ENCODE data around the gene TTC22. TPM values are rescaled to one million over a fixed set of nuclear protein-coding genes. Genes with fewer than 3 reads are reported as not detected.
A peak's percentile ranks its signal among the peaks of the same experiment; 100 is the strongest.

Gene TTC22
- total RNA-seq, 1 experiment from 2014 or later: 1.8 TPM

DNA sequence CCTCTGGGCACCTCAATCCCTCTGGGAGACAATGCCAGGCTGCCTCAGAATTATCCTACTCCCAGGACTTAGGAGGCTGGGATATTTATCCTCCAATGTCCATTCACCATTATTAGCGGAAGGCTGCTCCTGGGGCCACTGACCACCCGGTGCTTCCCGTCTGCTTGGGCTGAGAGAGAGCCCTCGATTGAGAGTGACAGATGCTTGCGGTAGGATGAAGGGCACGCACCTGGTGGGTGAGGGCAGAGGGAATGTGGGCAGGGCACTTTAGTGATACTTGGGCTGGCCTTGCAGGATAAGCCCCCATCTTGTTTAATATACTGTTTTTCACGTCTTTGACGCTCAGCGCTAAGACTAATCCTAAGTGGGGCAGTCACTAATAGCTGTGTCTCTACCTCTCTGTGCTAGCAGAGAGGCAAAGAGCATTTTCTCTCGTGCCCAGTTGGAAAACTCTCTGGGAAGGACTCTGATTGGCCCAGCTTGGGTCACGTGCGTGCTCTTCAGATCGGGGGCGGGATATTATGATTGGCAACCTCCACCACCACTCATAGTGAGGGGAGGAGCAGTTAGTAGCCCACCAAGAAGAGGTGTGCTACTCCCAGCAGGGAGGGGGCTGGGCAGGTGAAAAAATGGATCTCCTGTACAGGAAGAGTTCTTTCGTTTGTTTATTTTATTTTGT, 26.2 kb downstream of the TTC22 start:
- ATAC-seq (peak; percentile 99), DNase-seq (ENCODE audit: low read depth, low spot score) (peak; percentile 62)
- Histone ChIP-seq H3K4me3 (replicated peaks in 1 of 2; ENCODE audit: low read depth in 1 of 2, low read length in 2 of 2) (no peak overlapping the region), H3K9me2 (ENCODE audit: insufficient read depth) (no peaks in the 10 kb centered on the region), H4K20me1 (ENCODE audit: insufficient read depth) (no peaks in the 10 kb centered on the region), H3K9me3 (ENCODE audit: control insufficient read depth in 1 of 2, insufficient read depth in 1 of 2, low read depth in 1 of 2, low read length in 2 of 2) (no peaks in the 10 kb centered on the region), H3K27ac (ENCODE audit: low read depth, low read length) (no peak overlapping the region), H3K36me3 (ENCODE audit: control insufficient read depth in 1 of 2, insufficient read depth in 2 of 2, low read length in 2 of 2) (no peaks in the 10 kb centered on the region), H3K79me2 (ENCODE audit: insufficient read depth, low read length) (no peaks in the 10 kb centered on the region), H3K9ac (ENCODE audit: low read length) (no peak overlapping the region), H3K4me2 (ENCODE audit: low read length) (peak overlapping the region; percentile 3; the same call in 1 of the 2 replicates), H2AFZ (ENCODE audit: low read depth, low read length, poor library complexity, severe bottlenecking) (peak overlapping the region; percentile 23), H3K4me1 (ENCODE audit: control insufficient read depth in 1 of 2, insufficient read depth in 2 of 2, low read length in 2 of 2) (peaks cover 0 to 8% of the 10 kb centered on the region in 2 experiments; a peak in 2 of 4 replicates), H3K27me3 (ENCODE audit: insufficient read depth, low read length) (no peaks in the 10 kb centered on the region)
- intact Hi-C loops (cut with micrococcal nuclease): no loop called here
- no TSS peak for BruUV-seq (replicated peaks)
- ChIA-PET POLR2A (no interaction called here), CTCF (interaction anchor here (1.6 kb wide), 1 partner anchor 14 kb away, joined by 3 read pairs; no protein-coding TSS in a partner anchor), RAD21 (ENCODE audit: low non-redundant PET in 1 of 2, low total read pairs in 2 of 2, uncharacterized antibody in 2 of 2, unreplicated experiment in 2 of 2) (no interaction called here)
- TF ChIP-seq SP1 (IDR thresholded peaks at IDR 0.05; ENCODE audit: low read depth): peak; percentile 43
- no peak for TF ChIP-seq RAD21 (IDR thresholded peaks at IDR 0.05; ENCODE audit: low read depth)

DNA sequence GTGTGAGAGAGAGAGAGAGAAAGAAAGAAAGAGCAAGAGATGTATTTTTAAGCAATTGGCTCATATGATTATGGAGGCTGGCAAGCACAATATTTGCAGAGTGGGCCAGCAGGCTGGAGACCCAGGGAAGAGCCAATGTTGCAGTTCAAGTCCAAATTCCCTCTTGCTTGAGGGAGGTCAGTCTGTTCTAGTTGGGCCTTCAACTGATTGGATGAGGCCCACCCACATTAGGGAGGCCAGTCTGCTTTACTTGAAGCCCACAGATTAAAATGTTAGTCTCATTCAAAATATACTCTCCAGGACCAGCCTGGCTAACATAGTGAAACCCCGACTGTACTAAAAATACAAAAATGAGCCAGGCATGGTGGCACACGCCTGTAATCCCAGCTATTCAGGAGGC, 28.2 kb downstream of the TTC22 start:
- CTCF ChIA-PET: no interaction called here
- Histone ChIP-seq H3K27ac (ENCODE audit: low read depth, low read length) (no peak overlapping the region), H3K9ac (ENCODE audit: low read length) (no peak overlapping the region), H3K9me3 (ENCODE audit: control insufficient read depth in 1 of 2, insufficient read depth in 1 of 2, low read depth in 1 of 2, low read length in 2 of 2) (no peaks in the 10 kb centered on the region), H3K9me2 (ENCODE audit: insufficient read depth) (no peaks in the 10 kb centered on the region), H2AFZ (ENCODE audit: low read depth, low read length, poor library complexity, severe bottlenecking) (no peak overlapping the region), H3K79me2 (ENCODE audit: insufficient read depth, low read length) (no peaks in the 10 kb centered on the region), H3K4me2 (ENCODE audit: low read length) (no peak overlapping the region), H3K4me1 (ENCODE audit: control insufficient read depth in 1 of 2, insufficient read depth in 2 of 2, low read length in 2 of 2) (peaks cover 0 to 8% of the 10 kb centered on the region in 2 experiments; a peak in 2 of 4 replicates), H3K4me3 (replicated peaks in 1 of 2; ENCODE audit: low read depth in 1 of 2, low read length in 2 of 2) (no peak overlapping the region), H4K20me1 (ENCODE audit: insufficient read depth) (no peaks in the 10 kb centered on the region), H3K36me3 (ENCODE audit: control insufficient read depth in 1 of 2, insufficient read depth in 2 of 2, low read length in 2 of 2) (no peaks in the 10 kb centered on the region), H3K27me3 (ENCODE audit: insufficient read depth, low read length) (no peaks in the 10 kb centered on the region)
- ATAC-seq (no peak), DNase-seq (ENCODE audit: low read depth, low spot score) (no peak)
- BruUV-seq (replicated peaks): no TSS peak
- RAD21 ChIA-PET (ENCODE audit: low non-redundant PET in 1 of 2, low total read pairs in 2 of 2, uncharacterized antibody in 2 of 2, unreplicated experiment in 2 of 2): no interaction called here
- intact Hi-C loops (cut with micrococcal nuclease): no loop called here
- POLR2A ChIA-PET: no interaction called here
- TF ChIP-seq YY1 (IDR thresholded peaks at IDR 0.05; ENCODE audit: extremely low read depth, insufficient replicate concordance, low read depth, low read length) (no peak), EZH2 (IDR thresholded peaks at IDR 0.05) (no peak), POLR2A (IDR thresholded peaks at IDR 0.05; ENCODE audit: borderline replicate concordance, extremely low read depth, insufficient read depth, insufficient read length) (no peak), EZH2phosphoT487 (IDR thresholded peaks at IDR 0.05; ENCODE audit: borderline replicate concordance) (no peak), CEBPB (IDR thresholded peaks at IDR 0.05; ENCODE audit: low read depth) (no peak), SIN3A (IDR thresholded peaks at IDR 0.05; ENCODE audit: low read depth) (no peak), TCF7L2 (IDR thresholded peaks at IDR 0.05; ENCODE audit: borderline replicate concordance, extremely low read depth, insufficient read depth, insufficient read length) (no peak), FOSL1 (IDR thresholded peaks at IDR 0.05; ENCODE audit: low read depth) (no peak), ELF1 (IDR thresholded peaks at IDR 0.05; ENCODE audit: borderline replicate concordance, low read depth) (no peak), ZNF274 (IDR thresholded peaks at IDR 0.05; ENCODE audit: low read depth, low read length) (no peak), POLR2AphosphoS5 (IDR thresholded peaks at IDR 0.05; ENCODE audit: low read depth, low read length) (no peak), ZFX (IDR thresholded peaks at IDR 0.05) (no peak)
- TF ChIP-seq, protein P1, sequence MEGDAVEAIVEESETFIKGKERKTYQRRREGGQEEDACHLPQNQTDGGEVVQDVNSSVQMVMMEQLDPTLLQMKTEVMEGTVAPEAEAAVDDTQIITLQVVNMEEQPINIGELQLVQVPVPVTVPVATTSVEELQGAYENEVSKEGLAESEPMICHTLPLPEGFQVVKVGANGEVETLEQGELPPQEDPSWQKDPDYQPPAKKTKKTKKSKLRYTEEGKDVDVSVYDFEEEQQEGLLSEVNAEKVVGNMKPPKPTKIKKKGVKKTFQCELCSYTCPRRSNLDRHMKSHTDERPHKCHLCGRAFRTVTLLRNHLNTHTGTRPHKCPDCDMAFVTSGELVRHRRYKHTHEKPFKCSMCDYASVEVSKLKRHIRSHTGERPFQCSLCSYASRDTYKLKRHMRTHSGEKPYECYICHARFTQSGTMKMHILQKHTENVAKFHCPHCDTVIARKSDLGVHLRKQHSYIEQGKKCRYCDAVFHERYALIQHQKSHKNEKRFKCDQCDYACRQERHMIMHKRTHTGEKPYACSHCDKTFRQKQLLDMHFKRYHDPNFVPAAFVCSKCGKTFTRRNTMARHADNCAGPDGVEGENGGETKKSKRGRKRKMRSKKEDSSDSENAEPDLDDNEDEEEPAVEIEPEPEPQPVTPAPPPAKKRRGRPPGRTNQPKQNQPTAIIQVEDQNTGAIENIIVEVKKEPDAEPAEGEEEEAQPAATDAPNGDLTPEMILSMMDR (IDR thresholded peaks at IDR 0.05 in 2 of 3, conservative IDR thresholded peaks at IDR 0.05 in 1 of 3; ENCODE audit: borderline replicate concordance in 1 of 3, insufficient read depth in 1 of 3, low read depth in 2 of 3, low read length in 2 of 3): no peak
- TF ChIP-seq, protein P2, sequence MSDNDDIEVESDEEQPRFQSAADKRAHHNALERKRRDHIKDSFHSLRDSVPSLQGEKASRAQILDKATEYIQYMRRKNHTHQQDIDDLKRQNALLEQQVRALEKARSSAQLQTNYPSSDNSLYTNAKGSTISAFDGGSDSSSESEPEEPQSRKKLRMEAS (IDR thresholded peaks at IDR 0.05): no peak
- TF ChIP-seq, protein P3, sequence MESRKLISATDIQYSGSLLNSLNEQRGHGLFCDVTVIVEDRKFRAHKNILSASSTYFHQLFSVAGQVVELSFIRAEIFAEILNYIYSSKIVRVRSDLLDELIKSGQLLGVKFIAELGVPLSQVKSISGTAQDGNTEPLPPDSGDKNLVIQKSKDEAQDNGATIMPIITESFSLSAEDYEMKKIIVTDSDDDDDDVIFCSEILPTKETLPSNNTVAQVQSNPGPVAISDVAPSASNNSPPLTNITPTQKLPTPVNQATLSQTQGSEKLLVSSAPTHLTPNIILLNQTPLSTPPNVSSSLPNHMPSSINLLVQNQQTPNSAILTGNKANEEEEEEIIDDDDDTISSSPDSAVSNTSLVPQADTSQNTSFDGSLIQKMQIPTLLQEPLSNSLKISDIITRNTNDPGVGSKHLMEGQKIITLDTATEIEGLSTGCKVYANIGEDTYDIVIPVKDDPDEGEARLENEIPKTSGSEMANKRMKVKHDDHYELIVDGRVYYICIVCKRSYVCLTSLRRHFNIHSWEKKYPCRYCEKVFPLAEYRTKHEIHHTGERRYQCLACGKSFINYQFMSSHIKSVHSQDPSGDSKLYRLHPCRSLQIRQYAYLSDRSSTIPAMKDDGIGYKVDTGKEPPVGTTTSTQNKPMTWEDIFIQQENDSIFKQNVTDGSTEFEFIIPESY (IDR thresholded peaks at IDR 0.05; ENCODE audit: extremely low read depth, insufficient replicate concordance, low read length): no peak
